Upper lobe of left lung (tissue), 4 donors: ENCODE data around the gene ANKRD1.

Experiments used
- EP300 ChIP-seq, 4 donors: sonication (generic); formaldehyde crosslinking; IDR thresholded peaks; one replicate each; pipeline ENCODE4 v1.5.1; 2017; ENCODE audit warnings: antibody characterized with exemption in 4 of 4, control low read depth in 2 of 4
- POLR2A ChIP-seq, 4 donors: fragments of 450-650 bp; IDR thresholded peaks; one replicate each; pipeline ENCODE4 v1.5.1; 2016 to 2017; ENCODE audit warnings: antibody characterized with exemption in 4 of 4, mild to moderate bottlenecking in 2 of 4
- TF ChIP-seq, protein P1 (sequence below), 6 experiments: fragments of 450-650 bp in 4 of 6; fragments of 200-600 bp in 2 of 6; sonication (generic) in 2 of 6; IDR thresholded peaks; one replicate each; pipeline ENCODE4 v1.5.1; 2016 to 2019; ENCODE audit warnings: antibody characterized with exemption in 6 of 6

DNA sequence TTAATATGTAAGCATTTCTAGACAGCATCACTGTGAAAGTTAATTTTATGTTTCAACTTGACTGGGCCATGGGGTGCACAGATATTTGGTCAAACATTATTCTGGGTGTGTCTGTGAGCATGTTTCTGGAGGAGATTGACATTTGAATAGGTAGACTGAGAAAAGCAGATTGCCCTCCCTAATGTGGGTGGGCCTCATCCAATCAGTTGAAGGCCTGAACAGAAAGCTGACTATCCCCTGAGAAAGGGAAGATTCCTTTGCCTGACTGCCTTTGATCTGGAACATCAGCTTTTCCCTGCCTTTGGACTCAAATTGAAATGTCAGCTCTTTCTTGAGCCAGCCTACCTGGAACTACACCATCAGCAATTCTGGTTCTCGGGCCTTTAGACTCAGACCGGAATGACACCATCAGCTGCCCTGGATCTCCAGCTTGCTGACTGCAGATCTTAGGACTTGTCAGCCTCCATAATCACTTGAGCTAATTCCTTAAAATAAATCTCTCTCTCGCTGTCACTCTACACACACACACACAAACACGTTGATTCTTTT, 54.8 kb downstream of the ANKRD1 start:
- TF ChIP-seq, protein P1, sequence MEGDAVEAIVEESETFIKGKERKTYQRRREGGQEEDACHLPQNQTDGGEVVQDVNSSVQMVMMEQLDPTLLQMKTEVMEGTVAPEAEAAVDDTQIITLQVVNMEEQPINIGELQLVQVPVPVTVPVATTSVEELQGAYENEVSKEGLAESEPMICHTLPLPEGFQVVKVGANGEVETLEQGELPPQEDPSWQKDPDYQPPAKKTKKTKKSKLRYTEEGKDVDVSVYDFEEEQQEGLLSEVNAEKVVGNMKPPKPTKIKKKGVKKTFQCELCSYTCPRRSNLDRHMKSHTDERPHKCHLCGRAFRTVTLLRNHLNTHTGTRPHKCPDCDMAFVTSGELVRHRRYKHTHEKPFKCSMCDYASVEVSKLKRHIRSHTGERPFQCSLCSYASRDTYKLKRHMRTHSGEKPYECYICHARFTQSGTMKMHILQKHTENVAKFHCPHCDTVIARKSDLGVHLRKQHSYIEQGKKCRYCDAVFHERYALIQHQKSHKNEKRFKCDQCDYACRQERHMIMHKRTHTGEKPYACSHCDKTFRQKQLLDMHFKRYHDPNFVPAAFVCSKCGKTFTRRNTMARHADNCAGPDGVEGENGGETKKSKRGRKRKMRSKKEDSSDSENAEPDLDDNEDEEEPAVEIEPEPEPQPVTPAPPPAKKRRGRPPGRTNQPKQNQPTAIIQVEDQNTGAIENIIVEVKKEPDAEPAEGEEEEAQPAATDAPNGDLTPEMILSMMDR (IDR thresholded peaks at IDR 0.05), result no peak
- TF ChIP-seq POLR2A (IDR thresholded peaks at IDR 0.05) (no peak), EP300 (IDR thresholded peaks at IDR 0.05) (no peak)
